Measurements from ENCODE around the gene NFXL1. TPM values are rescaled to one million over a fixed set of nuclear protein-coding genes. Genes with fewer than 3 reads are reported as not detected.

Gene NFXL1
- total RNA-seq, 1 experiment from 2014 or later = 22.5 TPM

DNA sequence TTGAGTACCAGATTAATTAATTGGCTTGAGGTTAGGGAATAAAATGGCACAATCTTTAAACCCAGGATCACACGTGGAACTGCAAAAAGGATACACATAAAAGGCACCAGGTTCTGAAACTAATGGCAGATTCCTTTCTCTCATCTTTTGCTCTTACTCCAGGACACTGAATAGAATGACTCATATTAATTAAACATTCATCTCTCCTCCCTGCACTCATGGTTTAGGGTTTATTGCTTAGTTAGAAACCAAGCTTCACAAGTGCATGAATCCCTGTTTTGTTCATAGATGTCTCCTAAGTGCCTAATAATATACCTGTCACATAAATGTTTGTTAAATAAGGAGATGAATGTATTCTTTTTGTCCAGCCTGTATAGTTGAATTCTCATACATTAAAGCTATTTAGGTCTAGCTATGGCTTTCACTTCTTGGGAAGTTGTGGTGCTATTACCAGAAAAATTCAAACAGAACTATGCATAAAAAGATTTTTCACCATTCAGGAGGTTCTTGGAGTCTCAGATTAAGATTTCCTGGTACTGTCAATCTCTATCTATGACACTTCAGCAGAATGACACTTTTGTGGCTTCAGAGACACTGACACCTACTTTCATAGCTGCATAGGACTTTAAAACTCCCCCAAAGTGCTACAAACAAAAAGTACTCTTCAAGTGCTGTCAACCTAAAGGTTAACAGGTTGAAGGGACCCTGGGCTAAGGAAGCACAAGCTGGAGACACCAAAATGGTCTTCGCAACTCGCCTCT is 83.9 kb downstream of the NFXL1 start:
- Mint-ChIP-seq H3K4me3 (ENCODE audit: unreplicated experiment) (no peak overlapping the region), H3K27ac (ENCODE audit: unreplicated experiment) (no peak overlapping the region), H3K36me3 (ENCODE audit: insufficient read depth, unreplicated experiment) (no peaks in the 10 kb centered on the region), H3K4me1 (ENCODE audit: low read depth, unreplicated experiment) (no peaks in the 10 kb centered on the region), H3K27me3 (ENCODE audit: insufficient read depth, unreplicated experiment) (no peaks in the 10 kb centered on the region), H3K9me3 (ENCODE audit: unreplicated experiment) (no peaks in the 10 kb centered on the region)
- no peaks in the 10 kb centered on the region for H3K36me3 ChIP-seq (ENCODE audit: control insufficient read depth, insufficient read depth, low read length)
- no peak for DNase-seq
- intact Hi-C loops (cut with micrococcal nuclease; ENCODE audit: unreplicated experiment) = no loop called here
- no peaks in the 10 kb centered on the region for H3K4me1 ChIP-seq
- POLR2A ChIA-PET = no interaction called here
- H3K27me3 ChIP-seq (replicated peaks; ENCODE audit: control insufficient read depth, insufficient read depth, low read length) = no peaks in the 10 kb centered on the region
- TF ChIP-seq, protein P1, sequence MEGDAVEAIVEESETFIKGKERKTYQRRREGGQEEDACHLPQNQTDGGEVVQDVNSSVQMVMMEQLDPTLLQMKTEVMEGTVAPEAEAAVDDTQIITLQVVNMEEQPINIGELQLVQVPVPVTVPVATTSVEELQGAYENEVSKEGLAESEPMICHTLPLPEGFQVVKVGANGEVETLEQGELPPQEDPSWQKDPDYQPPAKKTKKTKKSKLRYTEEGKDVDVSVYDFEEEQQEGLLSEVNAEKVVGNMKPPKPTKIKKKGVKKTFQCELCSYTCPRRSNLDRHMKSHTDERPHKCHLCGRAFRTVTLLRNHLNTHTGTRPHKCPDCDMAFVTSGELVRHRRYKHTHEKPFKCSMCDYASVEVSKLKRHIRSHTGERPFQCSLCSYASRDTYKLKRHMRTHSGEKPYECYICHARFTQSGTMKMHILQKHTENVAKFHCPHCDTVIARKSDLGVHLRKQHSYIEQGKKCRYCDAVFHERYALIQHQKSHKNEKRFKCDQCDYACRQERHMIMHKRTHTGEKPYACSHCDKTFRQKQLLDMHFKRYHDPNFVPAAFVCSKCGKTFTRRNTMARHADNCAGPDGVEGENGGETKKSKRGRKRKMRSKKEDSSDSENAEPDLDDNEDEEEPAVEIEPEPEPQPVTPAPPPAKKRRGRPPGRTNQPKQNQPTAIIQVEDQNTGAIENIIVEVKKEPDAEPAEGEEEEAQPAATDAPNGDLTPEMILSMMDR (IDR thresholded peaks at IDR 0.05; ENCODE audit: insufficient read depth in 1 of 2, low read depth in 1 of 2, low read length in 1 of 2, severe bottlenecking in 1 of 2, unreplicated experiment in 1 of 2) = no peak
- no peak overlapping the region for H3K4me3 ChIP-seq (ENCODE audit: low read depth, low read length)
- no peaks in the 10 kb centered on the region for H3K9me3 ChIP-seq
- CTCF ChIA-PET = interaction anchor here (0.6 kb wide), 1 partner anchor 126 kb away, joined by 3 read pairs; no protein-coding TSS in a partner anchor
- no TSS peak for BruUV-seq (replicated peaks)

DNA sequence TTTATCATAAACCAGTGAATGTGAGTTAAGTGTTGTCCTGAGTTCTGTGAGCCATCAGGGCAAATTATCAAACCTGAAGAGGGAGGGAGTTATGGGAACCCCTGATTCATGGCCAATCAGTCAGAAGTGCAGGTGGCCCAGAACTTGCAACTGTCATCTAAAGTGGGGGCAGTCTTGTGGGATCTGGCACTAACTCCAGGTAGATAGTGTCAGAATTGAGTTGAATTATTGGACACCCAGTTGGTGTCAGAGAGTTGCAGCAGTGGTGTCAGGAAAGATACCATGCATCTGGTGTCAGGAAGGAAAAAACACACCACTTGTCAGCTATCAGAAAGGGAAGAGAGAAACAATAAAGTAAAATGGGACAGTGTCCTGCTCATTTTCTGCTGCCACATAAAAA is 84.9 kb downstream of the NFXL1 start:
- intact Hi-C loops (cut with micrococcal nuclease; ENCODE audit: unreplicated experiment) = no loop called here
- BruUV-seq (replicated peaks) = no TSS peak
- Mint-ChIP-seq H3K4me1 (ENCODE audit: low read depth, unreplicated experiment) (no peaks in the 10 kb centered on the region), H3K9me3 (ENCODE audit: unreplicated experiment) (no peaks in the 10 kb centered on the region), H3K36me3 (ENCODE audit: insufficient read depth, unreplicated experiment) (no peaks in the 10 kb centered on the region), H3K27me3 (ENCODE audit: insufficient read depth, unreplicated experiment) (no peaks in the 10 kb centered on the region), H3K4me3 (ENCODE audit: unreplicated experiment) (no peak overlapping the region), H3K27ac (ENCODE audit: unreplicated experiment) (no peak overlapping the region)
- ChIA-PET CTCF (no interaction called here), POLR2A (no interaction called here)
- H3K27me3 ChIP-seq (replicated peaks; ENCODE audit: control insufficient read depth, insufficient read depth, low read length) = no peaks in the 10 kb centered on the region
- no peaks in the 10 kb centered on the region for H3K4me1 ChIP-seq
- no peaks in the 10 kb centered on the region for H3K36me3 ChIP-seq (ENCODE audit: control insufficient read depth, insufficient read depth, low read length)
- TF ChIP-seq, protein P1 (IDR thresholded peaks at IDR 0.05; ENCODE audit: insufficient read depth in 1 of 2, low read depth in 1 of 2, low read length in 1 of 2, severe bottlenecking in 1 of 2, unreplicated experiment in 1 of 2) = no peak
- no peak overlapping the region for H3K4me3 ChIP-seq (ENCODE audit: low read depth, low read length)
- no peak for DNase-seq
- no peaks in the 10 kb centered on the region for H3K9me3 ChIP-seq

DNA sequence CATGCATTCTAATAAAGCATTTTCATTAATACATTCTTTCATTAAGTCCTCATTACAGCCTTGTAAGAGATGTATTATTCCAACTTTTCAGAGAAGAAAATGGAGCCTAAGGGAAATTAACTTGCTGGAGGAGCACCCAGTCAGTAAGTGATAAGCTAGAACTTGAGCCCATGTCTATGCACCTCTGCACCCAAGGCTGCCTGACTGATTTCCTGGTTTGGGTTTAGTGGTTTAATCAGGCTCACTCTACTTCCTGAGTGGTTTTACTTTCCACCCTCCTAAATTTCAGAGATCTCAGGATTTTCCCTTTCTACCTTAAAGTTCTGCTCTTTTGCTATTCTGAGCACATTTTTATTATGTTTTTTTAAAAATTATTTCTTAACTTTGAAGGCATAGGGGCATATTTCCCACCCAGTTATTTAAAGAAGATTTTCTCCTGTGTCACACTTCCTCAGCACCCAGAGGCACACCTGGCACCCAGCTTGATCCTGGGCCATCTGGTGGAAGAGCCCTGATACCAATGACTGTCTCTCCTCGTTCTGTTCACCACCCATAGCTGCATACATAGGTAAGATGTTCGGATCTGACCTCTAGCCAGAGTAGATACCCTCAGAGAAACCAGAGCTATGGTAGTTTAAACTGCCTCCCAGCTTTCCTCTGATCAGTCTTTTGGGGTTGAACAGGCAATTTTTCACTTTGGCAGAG is 86.9 kb downstream of the NFXL1 start:
- Histone ChIP-seq H3K27me3 (replicated peaks; ENCODE audit: control insufficient read depth, insufficient read depth, low read length) (no peaks in the 10 kb centered on the region), H3K9me3 (no peaks in the 10 kb centered on the region), H3K4me1 (no peaks in the 10 kb centered on the region), H3K4me3 (ENCODE audit: low read depth, low read length) (no peak overlapping the region), H3K36me3 (ENCODE audit: control insufficient read depth, insufficient read depth, low read length) (no peaks in the 10 kb centered on the region)
- CTCF ChIA-PET = interaction anchor here (2.2 to 2.7 kb wide), 2 partner anchors 9 to 12 kb away, joined by 4 to 10 read pairs; no protein-coding TSS in a partner anchor
- intact Hi-C loops (cut with micrococcal nuclease; ENCODE audit: unreplicated experiment) = no loop called here
- TF ChIP-seq, protein P1 (IDR thresholded peaks at IDR 0.05; ENCODE audit: insufficient read depth in 1 of 2, low read depth in 1 of 2, low read length in 1 of 2, severe bottlenecking in 1 of 2, unreplicated experiment in 1 of 2) = no peak
- POLR2A ChIA-PET = no interaction called here
- no TSS peak for BruUV-seq (replicated peaks)
- Mint-ChIP-seq H3K4me1 (ENCODE audit: low read depth, unreplicated experiment) (no peaks in the 10 kb centered on the region), H3K36me3 (ENCODE audit: insufficient read depth, unreplicated experiment) (no peaks in the 10 kb centered on the region), H3K27ac (ENCODE audit: unreplicated experiment) (no peak overlapping the region), H3K27me3 (ENCODE audit: insufficient read depth, unreplicated experiment) (peaks cover under 1% of the 10 kb centered on the region), H3K9me3 (ENCODE audit: unreplicated experiment) (no peaks in the 10 kb centered on the region), H3K4me3 (ENCODE audit: unreplicated experiment) (no peak overlapping the region)
- DNase-seq = no peak

Measured in Caco-2 (cell line).